Panc1 (cell line): ENCODE data around the gene CATSPERB. TPM values are rescaled to one million over a fixed set of nuclear protein-coding genes. Genes with fewer than 3 reads are reported as not detected.
"Not testable (repeated sequence)": the region's sequence is repeated elsewhere in the genome, so short reads cannot be mapped to it uniquely, and the experiment has no call there.

Source experiments
- ATAC-seq: fragments of 200-7000 bp; cut with Tn5 transposase; 2 replicates; pipeline ENCODE4 v1.9.1; 2020; ENCODE audit warnings: mild to moderate bottlenecking, moderate library complexity
- BruUV-seq: library from RNA; stranded (reverse); fragments of 400-500 nt; replicated peaks from 2 replicates; lab custom pipeline; 2021; lab: Mats Ljungman, UMichigan
- CTCF ChIA-PET: fragments of 300-600 bp; sonication (Branson Sonifier 250); formaldehyde crosslinking; loops from one replicate; lab custom pipeline; 2022; ENCODE audit warnings: antibody characterized with exemption; lab: Charles Lee
- POLR2A ChIA-PET: fragments of 300-600 bp; sonication (Branson Sonifier 250); formaldehyde crosslinking; loops from one replicate; lab custom pipeline; 2022; ENCODE audit warnings: antibody characterized with exemption; lab: Charles Lee
- DNase-seq: peaks from one replicate; pipeline ENCODE4 v3.0.0-alpha.2; 2010; ENCODE audit warnings: low read depth, low spot score
- H3K27ac ChIP-seq: 2 replicates; pipeline ENCODE4 v1.5.1; 2011; ENCODE audit warnings: mild to moderate bottlenecking, low read length, inconsistent platforms
- H3K27me3 ChIP-seq: fragments of 200-500 bp; sonication (Bioruptor generic); 2 replicates; pipeline ENCODE4 v1.6.0; 2014; ENCODE audit warnings: low read length, inconsistent platforms; ENCODE audit not compliant: control insufficient read depth, insufficient read depth
- H3K36me3 ChIP-seq: fragments of 200-500 bp; sonication (Bioruptor generic); 2 replicates; pipeline ENCODE4 v1.5.1; 2014; ENCODE audit warnings: inconsistent platforms, mild to moderate bottlenecking, low read length, moderate library complexity; ENCODE audit not compliant: control insufficient read depth, insufficient read depth
- H3K4me1 ChIP-seq: 2 replicates; pipeline ENCODE4 v1.5.1; 2011; ENCODE audit warnings: inconsistent platforms, mild to moderate bottlenecking, low read length, moderate library complexity; ENCODE audit not compliant: control insufficient read depth, insufficient read depth
- H3K4me3 ChIP-seq, 2 experiments: 2 replicates each; pipeline ENCODE4 v1.5.1; 2011 to 2012; ENCODE audit warnings: low read depth in 2 of 2, low read length in 2 of 2, mild to moderate bottlenecking in 2 of 2, inconsistent platforms in 1 of 2, moderate library complexity in 1 of 2
- H3K9me3 ChIP-seq: fragments of 200-500 bp; sonication (Bioruptor generic); 2 replicates; pipeline ENCODE4 v1.5.1; 2014; ENCODE audit warnings: low read depth, mild to moderate bottlenecking, inconsistent platforms, low read length, moderate library complexity; ENCODE audit not compliant: control insufficient read depth, insufficient read depth
- POLR2AphosphoS5 ChIP-seq: IDR thresholded peaks from 2 replicates; pipeline ENCODE4 v1.6.1; 2012; ENCODE audit warnings: mild to moderate bottlenecking, low read depth, low read length, moderate library complexity
- SIN3A ChIP-seq: IDR thresholded peaks from 2 replicates; pipeline ENCODE4 v1.6.1; 2012; ENCODE audit warnings: low read depth, mild to moderate bottlenecking, low read length, moderate library complexity, borderline replicate concordance; ENCODE audit not compliant: insufficient read depth
- TCF7L2 ChIP-seq: IDR thresholded peaks from 2 replicates; pipeline ENCODE4 v1.6.1; 2011; ENCODE audit warnings: mild to moderate bottlenecking, low read depth, low read length, inconsistent platforms
- in situ Hi-C: cut with HindIII; loops from 2 replicates; pipeline ENCODE4 v1.10.0; 2016; ENCODE audit warnings: low sequenced_read_pairs, low pct_unique_long_range_greater_than_20kb
- intact Hi-C: fragments of 100-400 bp; cut with micrococcal nuclease; formaldehyde crosslinking; loops from one replicate; pipeline ENCODE4 v1.10.0; 2022; ENCODE audit not compliant: unreplicated experiment
- total RNA-seq: library from RNA; stranded (reverse); gene quantifications from one replicate; pipeline ENCODE4 v1.2.1, GENCODE V29; 2021; ENCODE audit not compliant: unreplicated experiment
- TF ChIP-seq, protein P1 (sequence below), 2 experiments: IDR thresholded peaks; 2 replicates each; pipeline ENCODE4 v1.6.1; 2011 to 2012; ENCODE audit warnings: low read depth in 2 of 2, control low read depth in 1 of 2, low read length in 1 of 2, mild to moderate bottlenecking in 1 of 2, moderate library complexity in 1 of 2; ENCODE audit not compliant: insufficient read depth in 1 of 2
- TF ChIP-seq, protein P2 (sequence below): fragments of 450-650 bp; IDR thresholded peaks from 2 replicates; pipeline ENCODE4 v1.5.1; 2017; ENCODE audit warnings: mild to moderate bottlenecking

Gene CATSPERB
- total RNA-seq, 1 experiment from 2014 or later, result not detected

DNA sequence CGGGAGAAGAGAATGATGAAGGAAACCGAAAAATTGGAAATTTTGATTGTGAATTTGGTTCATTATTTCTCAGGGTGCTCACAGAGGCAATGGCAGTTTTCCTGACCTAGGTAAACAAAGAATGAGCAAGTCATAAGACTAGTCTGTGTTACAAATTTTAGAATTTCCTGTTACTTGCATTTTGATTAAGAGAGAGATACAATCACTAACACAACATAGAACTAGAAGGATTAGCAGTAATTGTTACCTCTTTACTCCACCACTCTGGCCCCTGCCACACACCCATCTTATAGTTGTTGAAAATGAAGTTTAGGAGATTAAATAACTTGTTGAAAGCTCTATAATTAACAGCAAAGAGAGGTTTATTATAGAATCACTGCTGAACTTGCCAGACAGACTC lies 62.0 kb downstream of the CATSPERB start:
- ATAC-seq (no peak), DNase-seq (no peak)
- H3K27me3 ChIP-seq, result no peaks in the 10 kb centered on the region
- no peak overlapping the region for H3K4me3 ChIP-seq
- BruUV-seq, result no TSS peak
- in situ Hi-C loops, result no loop called here
- no peak overlapping the region for H3K27ac ChIP-seq
- ChIA-PET POLR2A (interaction anchor here (0.7 kb wide), 1 partner anchor 230 kb away, joined by 3 read pairs; no protein-coding TSS in a partner anchor), CTCF (no interaction called here)
- H3K4me1 ChIP-seq, result no peaks in the 10 kb centered on the region
- TF ChIP-seq, protein P1, sequence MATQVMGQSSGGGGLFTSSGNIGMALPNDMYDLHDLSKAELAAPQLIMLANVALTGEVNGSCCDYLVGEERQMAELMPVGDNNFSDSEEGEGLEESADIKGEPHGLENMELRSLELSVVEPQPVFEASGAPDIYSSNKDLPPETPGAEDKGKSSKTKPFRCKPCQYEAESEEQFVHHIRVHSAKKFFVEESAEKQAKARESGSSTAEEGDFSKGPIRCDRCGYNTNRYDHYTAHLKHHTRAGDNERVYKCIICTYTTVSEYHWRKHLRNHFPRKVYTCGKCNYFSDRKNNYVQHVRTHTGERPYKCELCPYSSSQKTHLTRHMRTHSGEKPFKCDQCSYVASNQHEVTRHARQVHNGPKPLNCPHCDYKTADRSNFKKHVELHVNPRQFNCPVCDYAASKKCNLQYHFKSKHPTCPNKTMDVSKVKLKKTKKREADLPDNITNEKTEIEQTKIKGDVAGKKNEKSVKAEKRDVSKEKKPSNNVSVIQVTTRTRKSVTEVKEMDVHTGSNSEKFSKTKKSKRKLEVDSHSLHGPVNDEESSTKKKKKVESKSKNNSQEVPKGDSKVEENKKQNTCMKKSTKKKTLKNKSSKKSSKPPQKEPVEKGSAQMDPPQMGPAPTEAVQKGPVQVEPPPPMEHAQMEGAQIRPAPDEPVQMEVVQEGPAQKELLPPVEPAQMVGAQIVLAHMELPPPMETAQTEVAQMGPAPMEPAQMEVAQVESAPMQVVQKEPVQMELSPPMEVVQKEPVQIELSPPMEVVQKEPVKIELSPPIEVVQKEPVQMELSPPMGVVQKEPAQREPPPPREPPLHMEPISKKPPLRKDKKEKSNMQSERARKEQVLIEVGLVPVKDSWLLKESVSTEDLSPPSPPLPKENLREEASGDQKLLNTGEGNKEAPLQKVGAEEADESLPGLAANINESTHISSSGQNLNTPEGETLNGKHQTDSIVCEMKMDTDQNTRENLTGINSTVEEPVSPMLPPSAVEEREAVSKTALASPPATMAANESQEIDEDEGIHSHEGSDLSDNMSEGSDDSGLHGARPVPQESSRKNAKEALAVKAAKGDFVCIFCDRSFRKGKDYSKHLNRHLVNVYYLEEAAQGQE (IDR thresholded peaks at IDR 0.05; ENCODE audit: insufficient read depth in 1 of 2, low read depth in 2 of 2, low read length in 1 of 2), result no peak
- TF ChIP-seq SIN3A (no peak), TCF7L2 (no peak), POLR2AphosphoS5 (no peak)
- TF ChIP-seq, protein P2, sequence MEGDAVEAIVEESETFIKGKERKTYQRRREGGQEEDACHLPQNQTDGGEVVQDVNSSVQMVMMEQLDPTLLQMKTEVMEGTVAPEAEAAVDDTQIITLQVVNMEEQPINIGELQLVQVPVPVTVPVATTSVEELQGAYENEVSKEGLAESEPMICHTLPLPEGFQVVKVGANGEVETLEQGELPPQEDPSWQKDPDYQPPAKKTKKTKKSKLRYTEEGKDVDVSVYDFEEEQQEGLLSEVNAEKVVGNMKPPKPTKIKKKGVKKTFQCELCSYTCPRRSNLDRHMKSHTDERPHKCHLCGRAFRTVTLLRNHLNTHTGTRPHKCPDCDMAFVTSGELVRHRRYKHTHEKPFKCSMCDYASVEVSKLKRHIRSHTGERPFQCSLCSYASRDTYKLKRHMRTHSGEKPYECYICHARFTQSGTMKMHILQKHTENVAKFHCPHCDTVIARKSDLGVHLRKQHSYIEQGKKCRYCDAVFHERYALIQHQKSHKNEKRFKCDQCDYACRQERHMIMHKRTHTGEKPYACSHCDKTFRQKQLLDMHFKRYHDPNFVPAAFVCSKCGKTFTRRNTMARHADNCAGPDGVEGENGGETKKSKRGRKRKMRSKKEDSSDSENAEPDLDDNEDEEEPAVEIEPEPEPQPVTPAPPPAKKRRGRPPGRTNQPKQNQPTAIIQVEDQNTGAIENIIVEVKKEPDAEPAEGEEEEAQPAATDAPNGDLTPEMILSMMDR, result no peak
- H3K36me3 ChIP-seq, result no peaks in the 10 kb centered on the region
- intact Hi-C loops, result no loop called here
- no peaks in the 10 kb centered on the region for H3K9me3 ChIP-seq

DNA sequence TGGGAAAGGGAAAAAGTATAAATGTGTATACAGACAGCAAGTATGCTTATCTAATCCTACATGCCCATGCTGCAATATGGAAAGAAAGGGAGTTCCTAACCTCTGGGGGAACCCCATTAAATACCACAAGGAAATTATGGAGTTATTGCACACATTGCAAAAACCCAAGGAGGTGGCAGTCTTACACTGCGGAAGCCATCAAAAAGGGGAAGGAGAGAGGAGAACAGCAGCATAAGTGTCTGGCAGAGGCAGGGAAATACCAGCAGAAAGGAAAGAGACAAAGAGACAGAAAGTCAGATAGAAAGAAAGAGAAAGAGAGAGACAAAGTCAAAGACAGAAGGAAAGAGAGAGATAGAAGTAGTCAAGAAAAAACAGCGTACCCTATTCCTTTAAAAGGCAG lies 64.8 kb downstream of the CATSPERB start:
- H3K27ac ChIP-seq, POLR2A ChIA-PET, BruUV-seq, H3K4me1 ChIP-seq, DNase-seq, ATAC-seq, intact Hi-C loops, CTCF ChIA-PET, H3K9me3 ChIP-seq, H3K36me3 ChIP-seq, H3K27me3 ChIP-seq, H3K4me3 ChIP-seq, in situ Hi-C loops: not testable (repeated sequence)

DNA sequence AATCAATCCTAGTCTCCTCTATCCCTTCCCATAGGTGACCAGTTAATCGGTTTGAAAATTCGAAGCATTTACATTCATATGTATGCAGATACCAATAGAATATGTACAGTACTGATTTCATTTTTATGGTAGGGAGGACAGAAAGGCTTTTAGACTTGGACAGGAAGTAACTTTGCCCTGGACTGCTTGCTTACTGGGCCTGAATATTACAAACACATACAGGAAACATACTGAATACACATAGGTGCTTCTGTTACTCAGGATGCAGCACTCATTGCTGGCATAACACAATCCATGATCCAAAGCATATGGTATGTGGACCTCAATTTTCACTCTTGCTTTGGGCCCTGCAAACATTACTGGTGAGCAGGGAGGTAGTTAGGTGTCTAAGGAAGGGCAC lies 71.1 kb downstream of the CATSPERB start:
- ATAC-seq, result no peak
- TF ChIP-seq TCF7L2, result no peak
- TF ChIP-seq, protein P1 (IDR thresholded peaks at IDR 0.05; ENCODE audit: insufficient read depth in 1 of 2, low read depth in 2 of 2, low read length in 1 of 2), result no peak
- TF ChIP-seq, protein P2, result no peak
- no peak for TF ChIP-seq SIN3A
- no peak for TF ChIP-seq POLR2AphosphoS5
- in situ Hi-C loops (no loop called here), intact Hi-C loops (no loop called here)
- no peaks in the 10 kb centered on the region for H3K9me3 ChIP-seq
- no peak overlapping the region for H3K27ac ChIP-seq
- no peak for DNase-seq
- ChIA-PET POLR2A (no interaction called here), CTCF (no interaction called here)
- H3K4me1 ChIP-seq, result no peaks in the 10 kb centered on the region
- no peaks in the 10 kb centered on the region for H3K36me3 ChIP-seq
- H3K4me3 ChIP-seq, result no peak overlapping the region
- no TSS peak for BruUV-seq
- H3K27me3 ChIP-seq, result no peaks in the 10 kb centered on the region
